ENCODE measurements around the gene BEND2. TPM values are rescaled to one million over a fixed set of nuclear protein-coding genes. Genes with fewer than 3 reads are reported as not detected.

The BEND2 gene
- total and polyA plus RNA-seq, 10 of the 15 experiments (the other 5 are each of a cell fraction or from before 2014, with no cell fraction given) = not detected

- intact Hi-C loops (cut with micrococcal nuclease; ENCODE audit: unreplicated experiment) = no loop called here
- no peak overlapping the region for H3K4me3 ChIP-seq
- H3K27me3 ChIP-seq (replicated peaks in 1 of 2; ENCODE audit: control insufficient read depth in 2 of 2, insufficient read depth in 2 of 2, low read length in 1 of 2) = no peaks in the 10 kb centered on the region
- peak; percentile 78 for ATAC-seq
- H3K4me2 ChIP-seq (ENCODE audit: control insufficient read depth, insufficient read depth) = no peak overlapping the region
- H3K27ac ChIP-seq (ENCODE audit: control insufficient read depth, insufficient read depth) = no peak overlapping the region
- FAIRE-seq = no peak
- no peaks in the 10 kb centered on the region for H3K36me3 ChIP-seq (ENCODE audit: control insufficient read depth in 2 of 2, insufficient read depth in 2 of 2, low read length in 1 of 2)
- H3K9ac ChIP-seq (ENCODE audit: control insufficient read depth, insufficient read depth, low read length) = no peak overlapping the region
- ChIA-PET CTCF (no interaction called here), RAD21 (ENCODE audit: unreplicated experiment) (no interaction called here), POLR2A (no interaction called here), SMC1A (ENCODE audit: uncharacterized antibody, unreplicated experiment) (no interaction called here)
- H3K79me2 ChIP-seq (ENCODE audit: control insufficient read depth, insufficient read depth, low read length) = no peaks in the 10 kb centered on the region
- no peaks in the 10 kb centered on the region for H4K20me1 ChIP-seq (ENCODE audit: control insufficient read depth, insufficient read depth)
- BruUV-seq (replicated peaks) = no TSS peak
- in situ Hi-C loops (cut with MboI) = no loop called here
- H3K9me3 ChIP-seq (replicated peaks; ENCODE audit: control insufficient read depth, insufficient read depth, low read length) = no peaks in the 10 kb centered on the region
- TF ChIP-seq ZBED1 (IDR thresholded peaks at IDR 0.05; ENCODE audit: borderline replicate concordance) = no peak
- TF ChIP-seq MTA3 (IDR thresholded peaks at IDR 0.05; ENCODE audit: borderline replicate concordance, low read length) = no peak
- TF ChIP-seq ZNF24 (IDR thresholded peaks at IDR 0.05) = no peak
- no peak for TF ChIP-seq TAF1 (IDR thresholded peaks at IDR 0.05; ENCODE audit: borderline replicate concordance, low read depth, low read length)
- peak; percentile 30 for TF ChIP-seq PBX3 (IDR thresholded peaks at IDR 0.05; ENCODE audit: insufficient replicate concordance, low read depth, low read length)
- TF ChIP-seq PKNOX1 (IDR thresholded peaks at IDR 0.05) = peak; percentile 79
- no peak for TF ChIP-seq CREM (IDR thresholded peaks at IDR 0.05; ENCODE audit: low read depth)
- no peak for TF ChIP-seq NR2F1 (conservative IDR thresholded peaks at IDR 0.05)
- TF ChIP-seq, protein P1, sequence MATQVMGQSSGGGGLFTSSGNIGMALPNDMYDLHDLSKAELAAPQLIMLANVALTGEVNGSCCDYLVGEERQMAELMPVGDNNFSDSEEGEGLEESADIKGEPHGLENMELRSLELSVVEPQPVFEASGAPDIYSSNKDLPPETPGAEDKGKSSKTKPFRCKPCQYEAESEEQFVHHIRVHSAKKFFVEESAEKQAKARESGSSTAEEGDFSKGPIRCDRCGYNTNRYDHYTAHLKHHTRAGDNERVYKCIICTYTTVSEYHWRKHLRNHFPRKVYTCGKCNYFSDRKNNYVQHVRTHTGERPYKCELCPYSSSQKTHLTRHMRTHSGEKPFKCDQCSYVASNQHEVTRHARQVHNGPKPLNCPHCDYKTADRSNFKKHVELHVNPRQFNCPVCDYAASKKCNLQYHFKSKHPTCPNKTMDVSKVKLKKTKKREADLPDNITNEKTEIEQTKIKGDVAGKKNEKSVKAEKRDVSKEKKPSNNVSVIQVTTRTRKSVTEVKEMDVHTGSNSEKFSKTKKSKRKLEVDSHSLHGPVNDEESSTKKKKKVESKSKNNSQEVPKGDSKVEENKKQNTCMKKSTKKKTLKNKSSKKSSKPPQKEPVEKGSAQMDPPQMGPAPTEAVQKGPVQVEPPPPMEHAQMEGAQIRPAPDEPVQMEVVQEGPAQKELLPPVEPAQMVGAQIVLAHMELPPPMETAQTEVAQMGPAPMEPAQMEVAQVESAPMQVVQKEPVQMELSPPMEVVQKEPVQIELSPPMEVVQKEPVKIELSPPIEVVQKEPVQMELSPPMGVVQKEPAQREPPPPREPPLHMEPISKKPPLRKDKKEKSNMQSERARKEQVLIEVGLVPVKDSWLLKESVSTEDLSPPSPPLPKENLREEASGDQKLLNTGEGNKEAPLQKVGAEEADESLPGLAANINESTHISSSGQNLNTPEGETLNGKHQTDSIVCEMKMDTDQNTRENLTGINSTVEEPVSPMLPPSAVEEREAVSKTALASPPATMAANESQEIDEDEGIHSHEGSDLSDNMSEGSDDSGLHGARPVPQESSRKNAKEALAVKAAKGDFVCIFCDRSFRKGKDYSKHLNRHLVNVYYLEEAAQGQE (IDR thresholded peaks at IDR 0.05; ENCODE audit: low read depth, low read length) = no peak
- DNase-seq (ENCODE audit: low read depth, low spot score) = peak; percentile 2
- no peak overlapping the region for H2AFZ ChIP-seq (ENCODE audit: control insufficient read depth, low read depth, low read length)
- no peaks in the 10 kb centered on the region for H3K4me1 ChIP-seq (ENCODE audit: control insufficient read depth, insufficient read depth, low read length)
- WGBS (ENCODE audit: insufficient coverage, insufficient replicate concordance, low lambda C conversion rate, missing lambda C conversion rate) = 16% methylated on average over 8 of the region's 8 CpGs
Measured at GRCh38 chrX:18129690-18130089, 91.0 kb downstream of the BEND2 start.

All from GM12878 (cell line).